ENCODE results near the gene ATP10A.

The ATP10A gene

GRCh38 chr15:25706176-25706955, 156.8 kb downstream of the ATP10A start:
- Histone ChIP-seq H3K9me3 (no peaks in the 10 kb centered on the region), H3K4me1 (ENCODE audit: control insufficient read depth in 1 of 2, insufficient read depth in 1 of 2, low read depth in 1 of 2, low read length in 1 of 2) (no peaks in the 10 kb centered on the region), H3K36me3 (no peaks in the 10 kb centered on the region), H3K27me3 (no peaks in the 10 kb centered on the region), H3K4me3 (ENCODE audit: low read depth in 1 of 2, low read length in 1 of 2) (no peak overlapping the region), H3K27ac (no peak overlapping the region)
- TF ChIP-seq CTCF (IDR thresholded peaks at IDR 0.05), result no peak

GRCh38 chr15:25705433-25706115, 157.6 kb downstream of the ATP10A start:
- H3K36me3 ChIP-seq, result no peaks in the 10 kb centered on the region
- H3K9me3 ChIP-seq, result no peaks in the 10 kb centered on the region
- H3K27me3 ChIP-seq, result no peaks in the 10 kb centered on the region
- H3K4me3 ChIP-seq (ENCODE audit: low read depth in 1 of 2, low read length in 1 of 2), result no peak overlapping the region
- no peak overlapping the region for H3K27ac ChIP-seq
- TF ChIP-seq CTCF (IDR thresholded peaks at IDR 0.05), result no peak
- H3K4me1 ChIP-seq (ENCODE audit: control insufficient read depth in 1 of 2, insufficient read depth in 1 of 2, low read depth in 1 of 2, low read length in 1 of 2), result no peaks in the 10 kb centered on the region

- H3K9me3 ChIP-seq, result no peaks in the 10 kb centered on the region
- H3K36me3 ChIP-seq, result no peaks in the 10 kb centered on the region
- H3K4me1 ChIP-seq (ENCODE audit: control insufficient read depth in 1 of 2, insufficient read depth in 1 of 2, low read depth in 1 of 2, low read length in 1 of 2), result no peaks in the 10 kb centered on the region
- H3K4me3 ChIP-seq (ENCODE audit: low read depth in 1 of 2, low read length in 1 of 2), result no peak overlapping the region
- no peaks in the 10 kb centered on the region for H3K27me3 ChIP-seq
- no peak overlapping the region for H3K27ac ChIP-seq
- TF ChIP-seq CTCF (IDR thresholded peaks at IDR 0.05), result no peak
These were observed 159.4 kb downstream of the ATP10A start for GRCh38 chr15:25703726-25704125.

- H3K27ac ChIP-seq, result no peak overlapping the region
- H3K4me1 ChIP-seq (ENCODE audit: control insufficient read depth in 1 of 2, insufficient read depth in 1 of 2, low read depth in 1 of 2, low read length in 1 of 2), result no peaks in the 10 kb centered on the region
- no peak overlapping the region for H3K4me3 ChIP-seq (ENCODE audit: low read depth in 1 of 2, low read length in 1 of 2)
- H3K27me3 ChIP-seq, result no peaks in the 10 kb centered on the region
- no peaks in the 10 kb centered on the region for H3K9me3 ChIP-seq
- no peak for TF ChIP-seq CTCF (IDR thresholded peaks at IDR 0.05)
- no peaks in the 10 kb centered on the region for H3K36me3 ChIP-seq
These were observed 161.2 kb downstream of the ATP10A start for GRCh38 chr15:25701721-25702465.

GRCh38 chr15:25700916-25701315, 162.2 kb downstream of the ATP10A start:
- Histone ChIP-seq H3K4me1 (ENCODE audit: control insufficient read depth in 1 of 2, insufficient read depth in 1 of 2, low read depth in 1 of 2, low read length in 1 of 2) (no peaks in the 10 kb centered on the region), H3K9me3 (no peaks in the 10 kb centered on the region), H3K36me3 (no peaks in the 10 kb centered on the region), H3K27ac (no peak overlapping the region), H3K27me3 (no peaks in the 10 kb centered on the region), H3K4me3 (ENCODE audit: low read depth in 1 of 2, low read length in 1 of 2) (no peak overlapping the region)
- TF ChIP-seq CTCF (IDR thresholded peaks at IDR 0.05), result no peak
